ENCODE measurements around the gene UMODL1.
A peak's percentile ranks its signal among the peaks of the same experiment; 100 is the strongest.

UMODL1 gene

DNA sequence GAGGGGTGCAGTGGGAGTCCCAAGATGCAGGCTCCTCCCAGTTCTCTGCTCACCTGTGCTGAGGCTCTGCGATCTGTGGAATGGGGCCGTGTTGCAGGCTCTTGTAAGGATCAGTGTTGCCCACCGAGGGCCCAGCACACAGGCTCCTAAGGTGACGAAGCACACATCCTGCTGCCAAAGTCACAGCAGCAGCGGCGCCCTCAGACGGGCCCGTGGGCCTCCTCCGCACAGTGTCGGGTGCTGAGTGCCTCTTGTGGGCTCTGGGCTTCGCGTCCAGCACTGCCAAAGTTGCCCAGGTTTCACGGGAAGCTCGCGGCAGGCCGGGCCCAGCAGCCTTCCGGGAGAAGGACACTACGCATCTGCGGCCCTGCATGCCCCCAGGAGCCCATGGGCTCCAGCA lies 75.7 kb downstream of the UMODL1 start:
- DNase-seq (peak; percentile 3), ATAC-seq (ENCODE audit: insufficient read depth, low read depth) (no peak)
- H3K9ac ChIP-seq (ENCODE audit: low read depth, low read length): no peak overlapping the region
- H4K20me1 ChIP-seq (ENCODE audit: insufficient read depth, low read length): no peaks in the 10 kb centered on the region
- H3K27ac ChIP-seq (ENCODE audit: low read length): no peak overlapping the region
- no peak overlapping the region for H2AFZ ChIP-seq (ENCODE audit: low read depth, low read length)
- peaks cover 13% of the 10 kb centered on the region for H3K4me1 ChIP-seq (ENCODE audit: insufficient read depth, low read length)
- no peaks in the 10 kb centered on the region for H3K36me3 ChIP-seq (ENCODE audit: insufficient read depth, low read length)
- no peak overlapping the region for H3K4me2 ChIP-seq (ENCODE audit: insufficient read depth, low read length)
- no peaks in the 10 kb centered on the region for H3K27me3 ChIP-seq (ENCODE audit: insufficient read depth, low read length, poor library complexity)
- no peak overlapping the region for H3K4me3 ChIP-seq (ENCODE audit: low read depth in 1 of 2, low read length in 2 of 2)
- no peaks in the 10 kb centered on the region for H3K79me2 ChIP-seq (ENCODE audit: insufficient read depth, low read length)
- TF ChIP-seq, protein P1, sequence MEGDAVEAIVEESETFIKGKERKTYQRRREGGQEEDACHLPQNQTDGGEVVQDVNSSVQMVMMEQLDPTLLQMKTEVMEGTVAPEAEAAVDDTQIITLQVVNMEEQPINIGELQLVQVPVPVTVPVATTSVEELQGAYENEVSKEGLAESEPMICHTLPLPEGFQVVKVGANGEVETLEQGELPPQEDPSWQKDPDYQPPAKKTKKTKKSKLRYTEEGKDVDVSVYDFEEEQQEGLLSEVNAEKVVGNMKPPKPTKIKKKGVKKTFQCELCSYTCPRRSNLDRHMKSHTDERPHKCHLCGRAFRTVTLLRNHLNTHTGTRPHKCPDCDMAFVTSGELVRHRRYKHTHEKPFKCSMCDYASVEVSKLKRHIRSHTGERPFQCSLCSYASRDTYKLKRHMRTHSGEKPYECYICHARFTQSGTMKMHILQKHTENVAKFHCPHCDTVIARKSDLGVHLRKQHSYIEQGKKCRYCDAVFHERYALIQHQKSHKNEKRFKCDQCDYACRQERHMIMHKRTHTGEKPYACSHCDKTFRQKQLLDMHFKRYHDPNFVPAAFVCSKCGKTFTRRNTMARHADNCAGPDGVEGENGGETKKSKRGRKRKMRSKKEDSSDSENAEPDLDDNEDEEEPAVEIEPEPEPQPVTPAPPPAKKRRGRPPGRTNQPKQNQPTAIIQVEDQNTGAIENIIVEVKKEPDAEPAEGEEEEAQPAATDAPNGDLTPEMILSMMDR (IDR thresholded peaks at IDR 0.05; ENCODE audit: borderline replicate concordance, extremely low read depth, low read length, poor library complexity, severe bottlenecking): no peak
- TF ChIP-seq EZH2 (IDR thresholded peaks at IDR 0.05; ENCODE audit: borderline replicate concordance, low read depth, low read length, severe bottlenecking): no peak
- H3K9me3 ChIP-seq (ENCODE audit: insufficient read depth, low read length, severe bottlenecking): no peaks in the 10 kb centered on the region

DNA sequence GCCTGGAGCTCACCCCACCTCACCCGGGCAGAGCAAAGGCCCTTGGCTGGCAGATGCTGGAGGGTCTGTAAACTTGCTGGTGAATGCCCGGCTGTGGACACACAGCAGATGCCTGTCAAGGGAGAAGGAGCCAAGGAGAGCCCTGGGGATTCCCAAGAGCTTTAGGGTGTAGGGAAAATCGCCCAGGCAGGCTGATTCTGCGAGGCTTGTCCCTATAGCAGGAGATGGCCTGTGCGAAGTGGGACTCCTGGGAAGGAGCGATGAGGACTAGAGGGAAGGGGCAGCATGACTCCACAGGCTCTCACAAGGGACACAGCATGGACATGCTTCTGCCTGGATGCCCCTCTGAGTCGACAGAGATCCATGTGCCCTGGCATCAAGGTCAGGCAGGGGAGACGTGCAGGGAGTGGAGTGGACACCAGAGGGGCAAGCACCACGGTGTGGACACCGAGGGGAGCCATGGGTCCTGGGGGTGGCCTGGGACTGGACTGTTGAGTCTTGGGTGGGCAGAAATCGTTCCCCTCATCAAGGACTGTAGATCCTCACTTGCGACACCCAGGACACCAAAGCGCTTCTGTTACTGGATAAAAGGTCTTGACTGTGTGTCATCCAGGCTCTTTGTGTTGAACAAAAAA lies 76.4 kb downstream of the UMODL1 start:
- Histone ChIP-seq H3K9me3 (ENCODE audit: insufficient read depth, low read length, severe bottlenecking) (no peaks in the 10 kb centered on the region), H3K9ac (ENCODE audit: low read depth, low read length) (no peak overlapping the region)
- ATAC-seq (ENCODE audit: insufficient read depth, low read depth): no peak

DNA sequence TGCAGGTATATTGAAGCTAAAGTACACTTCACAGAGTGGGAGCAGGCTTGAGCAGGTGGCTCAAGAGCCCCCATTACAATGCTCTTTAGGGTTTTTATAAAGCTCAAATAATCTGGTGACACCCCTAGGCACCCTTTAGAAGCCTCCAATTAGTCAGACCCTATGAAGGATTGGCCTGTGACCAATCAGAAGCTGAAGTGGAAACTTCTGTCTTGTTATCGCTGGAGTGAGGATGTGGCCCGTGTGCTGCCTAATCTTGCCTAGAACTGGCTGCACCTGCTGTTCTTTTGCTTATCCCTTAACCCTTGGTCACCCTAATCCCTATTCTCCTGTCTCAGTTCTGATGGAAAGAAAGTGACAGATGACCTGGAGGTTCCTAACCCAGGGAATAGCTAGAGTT lies 77.0 kb downstream of the UMODL1 start:
- peaks cover 12% of the 10 kb centered on the region for H3K4me1 ChIP-seq (ENCODE audit: insufficient read depth, low read length)
- no peak overlapping the region for H3K27ac ChIP-seq (ENCODE audit: low read length)
- no peak for TF ChIP-seq EZH2 (IDR thresholded peaks at IDR 0.05; ENCODE audit: borderline replicate concordance, low read depth, low read length, severe bottlenecking)
- TF ChIP-seq, protein P1 (IDR thresholded peaks at IDR 0.05; ENCODE audit: borderline replicate concordance, extremely low read depth, low read length, poor library complexity, severe bottlenecking): no peak
- no peak overlapping the region for H3K4me2 ChIP-seq (ENCODE audit: insufficient read depth, low read length)
- H3K79me2 ChIP-seq (ENCODE audit: insufficient read depth, low read length): no peaks in the 10 kb centered on the region
- H2AFZ ChIP-seq (ENCODE audit: low read depth, low read length): no peak overlapping the region
- H3K9me3 ChIP-seq (ENCODE audit: insufficient read depth, low read length, severe bottlenecking): no peaks in the 10 kb centered on the region
- H4K20me1 ChIP-seq (ENCODE audit: insufficient read depth, low read length): no peaks in the 10 kb centered on the region
- H3K36me3 ChIP-seq (ENCODE audit: insufficient read depth, low read length): no peaks in the 10 kb centered on the region
- no peak overlapping the region for H3K9ac ChIP-seq (ENCODE audit: low read depth, low read length)
- H3K27me3 ChIP-seq (ENCODE audit: insufficient read depth, low read length, poor library complexity): no peaks in the 10 kb centered on the region
- DNase-seq (no peak), ATAC-seq (ENCODE audit: insufficient read depth, low read depth) (peak; percentile 48; the same call in 2 of the 3 replicates)
- H3K4me3 ChIP-seq (ENCODE audit: low read depth in 1 of 2, low read length in 2 of 2): no peak overlapping the region

More for the DNA sequence above, 76.4 kb downstream of the UMODL1 start:
- Histone ChIP-seq H3K4me1 (ENCODE audit: insufficient read depth, low read length) (peaks cover 12% of the 10 kb centered on the region), H2AFZ (ENCODE audit: low read depth, low read length) (no peak overlapping the region), H3K4me2 (ENCODE audit: insufficient read depth, low read length) (no peak overlapping the region), H3K4me3 (ENCODE audit: low read depth in 1 of 2, low read length in 2 of 2) (no peak overlapping the region), H3K27ac (ENCODE audit: low read length) (no peak overlapping the region), H3K27me3 (ENCODE audit: insufficient read depth, low read length, poor library complexity) (no peaks in the 10 kb centered on the region), H3K36me3 (ENCODE audit: insufficient read depth, low read length) (no peaks in the 10 kb centered on the region), H4K20me1 (ENCODE audit: insufficient read depth, low read length) (no peaks in the 10 kb centered on the region), H3K79me2 (ENCODE audit: insufficient read depth, low read length) (no peaks in the 10 kb centered on the region)
- TF ChIP-seq, protein P1 (IDR thresholded peaks at IDR 0.05; ENCODE audit: borderline replicate concordance, extremely low read depth, low read length, poor library complexity, severe bottlenecking): no peak
- no peak for DNase-seq
